HCT116 (cell line): Measurements from ENCODE around the gene LAMA4.

Source experiments
- CEBPB ChIP-seq: IDR thresholded peaks from 2 replicates; pipeline ENCODE4 v1.6.1; 2012; ENCODE audit warnings: low read depth
- ELF1 ChIP-seq: IDR thresholded peaks from 2 replicates; pipeline ENCODE4 v1.6.1; 2012; ENCODE audit warnings: low read depth, borderline replicate concordance
- EZH2 ChIP-seq: fragments of 200-600 bp; sonication (generic); IDR thresholded peaks from 2 replicates; pipeline ENCODE4 v1.6.1; 2017; ENCODE audit warnings: antibody characterized with exemption, mixed run types
- POLR2A ChIP-seq: IDR thresholded peaks from 2 replicates; pipeline ENCODE4 v1.7.0; 2011; ENCODE audit warnings: borderline replicate concordance; ENCODE audit not compliant: insufficient read depth, insufficient read length; ENCODE audit errors: extremely low read depth
- POLR2AphosphoS5 ChIP-seq: IDR thresholded peaks from 2 replicates; pipeline ENCODE4 v1.6.1; 2011; ENCODE audit warnings: mild to moderate bottlenecking, low read depth, low read length, moderate library complexity
- SIN3A ChIP-seq: IDR thresholded peaks from 2 replicates; pipeline ENCODE4 v1.6.1; 2012; ENCODE audit warnings: low read depth
- SRF ChIP-seq: IDR thresholded peaks from 2 replicates; pipeline ENCODE4 v1.6.1; 2012; ENCODE audit warnings: low read depth
- YY1 ChIP-seq: IDR thresholded peaks from 2 replicates; pipeline ENCODE4 v1.6.1; 2011; ENCODE audit warnings: low read length, low read depth, moderate library complexity, mild to moderate bottlenecking; ENCODE audit not compliant: insufficient replicate concordance; ENCODE audit errors: extremely low read depth
- ZNF274 ChIP-seq: fragments of 200-500 bp; sonication (Bioruptor generic); IDR thresholded peaks from 2 replicates; pipeline ENCODE4 v1.6.1; 2014; ENCODE audit warnings: mild to moderate bottlenecking, low read depth, low read length, inconsistent platforms
- TF ChIP-seq, protein P1 (sequence below): IDR thresholded peaks from 2 replicates; pipeline ENCODE4 v1.6.1; 2011; ENCODE audit warnings: mild to moderate bottlenecking, low read length, moderate library complexity; ENCODE audit not compliant: insufficient replicate concordance; ENCODE audit errors: extremely low read depth
- TF ChIP-seq, protein P2 (sequence below): IDR thresholded peaks from 2 replicates; pipeline ENCODE4 v1.6.1; 2012; ENCODE audit warnings: low read depth
- TF ChIP-seq, protein P3 (sequence below), 3 experiments: fragments of 200-600 bp in 1 of 3; sonication (generic) in 1 of 3; IDR thresholded peaks in 2 of 3; conservative IDR thresholded peaks in 1 of 3; 2 replicates each; pipeline ENCODE4 v1.5.1; 2012 to 2017; ENCODE audit warnings: low read depth in 2 of 3, low read length in 2 of 3, antibody characterized with exemption in 1 of 3, borderline replicate concordance in 1 of 3, control low read depth in 1 of 3, mild to moderate bottlenecking in 1 of 3, mixed read lengths in 1 of 3, mixed run types in 1 of 3, moderate library complexity in 1 of 3; ENCODE audit not compliant: insufficient read depth in 1 of 3

DNA sequence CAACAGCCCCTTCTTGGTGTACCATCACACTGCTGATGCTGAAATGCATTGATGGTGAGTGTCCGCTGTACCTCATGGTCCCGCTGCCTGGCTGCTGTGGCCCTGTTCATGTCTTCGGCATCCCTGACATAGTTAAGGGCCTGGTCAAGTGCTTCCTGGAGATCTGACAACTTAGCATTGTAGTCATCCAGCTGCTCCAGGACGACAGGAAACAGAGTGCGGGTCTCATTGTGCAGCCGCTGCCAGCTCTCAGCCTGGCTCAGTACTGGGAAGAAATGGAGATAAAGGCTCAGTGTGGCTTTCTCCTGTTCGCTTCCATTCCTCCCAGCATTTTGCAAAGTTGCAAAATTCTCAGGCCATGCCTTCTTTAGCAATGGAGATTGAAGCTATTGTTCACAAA lies 81.8 kb downstream of the LAMA4 start:
- TF ChIP-seq ELF1 (no peak), SRF (no peak), CEBPB (no peak), POLR2AphosphoS5 (no peak), SIN3A (no peak), ZNF274 (no peak), POLR2A (no peak), YY1 (no peak), EZH2 (no peak)
- TF ChIP-seq, protein P1, sequence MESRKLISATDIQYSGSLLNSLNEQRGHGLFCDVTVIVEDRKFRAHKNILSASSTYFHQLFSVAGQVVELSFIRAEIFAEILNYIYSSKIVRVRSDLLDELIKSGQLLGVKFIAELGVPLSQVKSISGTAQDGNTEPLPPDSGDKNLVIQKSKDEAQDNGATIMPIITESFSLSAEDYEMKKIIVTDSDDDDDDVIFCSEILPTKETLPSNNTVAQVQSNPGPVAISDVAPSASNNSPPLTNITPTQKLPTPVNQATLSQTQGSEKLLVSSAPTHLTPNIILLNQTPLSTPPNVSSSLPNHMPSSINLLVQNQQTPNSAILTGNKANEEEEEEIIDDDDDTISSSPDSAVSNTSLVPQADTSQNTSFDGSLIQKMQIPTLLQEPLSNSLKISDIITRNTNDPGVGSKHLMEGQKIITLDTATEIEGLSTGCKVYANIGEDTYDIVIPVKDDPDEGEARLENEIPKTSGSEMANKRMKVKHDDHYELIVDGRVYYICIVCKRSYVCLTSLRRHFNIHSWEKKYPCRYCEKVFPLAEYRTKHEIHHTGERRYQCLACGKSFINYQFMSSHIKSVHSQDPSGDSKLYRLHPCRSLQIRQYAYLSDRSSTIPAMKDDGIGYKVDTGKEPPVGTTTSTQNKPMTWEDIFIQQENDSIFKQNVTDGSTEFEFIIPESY: no peak
- TF ChIP-seq, protein P2, sequence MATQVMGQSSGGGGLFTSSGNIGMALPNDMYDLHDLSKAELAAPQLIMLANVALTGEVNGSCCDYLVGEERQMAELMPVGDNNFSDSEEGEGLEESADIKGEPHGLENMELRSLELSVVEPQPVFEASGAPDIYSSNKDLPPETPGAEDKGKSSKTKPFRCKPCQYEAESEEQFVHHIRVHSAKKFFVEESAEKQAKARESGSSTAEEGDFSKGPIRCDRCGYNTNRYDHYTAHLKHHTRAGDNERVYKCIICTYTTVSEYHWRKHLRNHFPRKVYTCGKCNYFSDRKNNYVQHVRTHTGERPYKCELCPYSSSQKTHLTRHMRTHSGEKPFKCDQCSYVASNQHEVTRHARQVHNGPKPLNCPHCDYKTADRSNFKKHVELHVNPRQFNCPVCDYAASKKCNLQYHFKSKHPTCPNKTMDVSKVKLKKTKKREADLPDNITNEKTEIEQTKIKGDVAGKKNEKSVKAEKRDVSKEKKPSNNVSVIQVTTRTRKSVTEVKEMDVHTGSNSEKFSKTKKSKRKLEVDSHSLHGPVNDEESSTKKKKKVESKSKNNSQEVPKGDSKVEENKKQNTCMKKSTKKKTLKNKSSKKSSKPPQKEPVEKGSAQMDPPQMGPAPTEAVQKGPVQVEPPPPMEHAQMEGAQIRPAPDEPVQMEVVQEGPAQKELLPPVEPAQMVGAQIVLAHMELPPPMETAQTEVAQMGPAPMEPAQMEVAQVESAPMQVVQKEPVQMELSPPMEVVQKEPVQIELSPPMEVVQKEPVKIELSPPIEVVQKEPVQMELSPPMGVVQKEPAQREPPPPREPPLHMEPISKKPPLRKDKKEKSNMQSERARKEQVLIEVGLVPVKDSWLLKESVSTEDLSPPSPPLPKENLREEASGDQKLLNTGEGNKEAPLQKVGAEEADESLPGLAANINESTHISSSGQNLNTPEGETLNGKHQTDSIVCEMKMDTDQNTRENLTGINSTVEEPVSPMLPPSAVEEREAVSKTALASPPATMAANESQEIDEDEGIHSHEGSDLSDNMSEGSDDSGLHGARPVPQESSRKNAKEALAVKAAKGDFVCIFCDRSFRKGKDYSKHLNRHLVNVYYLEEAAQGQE: no peak
- TF ChIP-seq, protein P3, sequence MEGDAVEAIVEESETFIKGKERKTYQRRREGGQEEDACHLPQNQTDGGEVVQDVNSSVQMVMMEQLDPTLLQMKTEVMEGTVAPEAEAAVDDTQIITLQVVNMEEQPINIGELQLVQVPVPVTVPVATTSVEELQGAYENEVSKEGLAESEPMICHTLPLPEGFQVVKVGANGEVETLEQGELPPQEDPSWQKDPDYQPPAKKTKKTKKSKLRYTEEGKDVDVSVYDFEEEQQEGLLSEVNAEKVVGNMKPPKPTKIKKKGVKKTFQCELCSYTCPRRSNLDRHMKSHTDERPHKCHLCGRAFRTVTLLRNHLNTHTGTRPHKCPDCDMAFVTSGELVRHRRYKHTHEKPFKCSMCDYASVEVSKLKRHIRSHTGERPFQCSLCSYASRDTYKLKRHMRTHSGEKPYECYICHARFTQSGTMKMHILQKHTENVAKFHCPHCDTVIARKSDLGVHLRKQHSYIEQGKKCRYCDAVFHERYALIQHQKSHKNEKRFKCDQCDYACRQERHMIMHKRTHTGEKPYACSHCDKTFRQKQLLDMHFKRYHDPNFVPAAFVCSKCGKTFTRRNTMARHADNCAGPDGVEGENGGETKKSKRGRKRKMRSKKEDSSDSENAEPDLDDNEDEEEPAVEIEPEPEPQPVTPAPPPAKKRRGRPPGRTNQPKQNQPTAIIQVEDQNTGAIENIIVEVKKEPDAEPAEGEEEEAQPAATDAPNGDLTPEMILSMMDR (IDR thresholded peaks at IDR 0.05 in 2 of 3, conservative IDR thresholded peaks at IDR 0.05 in 1 of 3; ENCODE audit: borderline replicate concordance in 1 of 3, insufficient read depth in 1 of 3, low read depth in 2 of 3, low read length in 2 of 3): no peak
